ENCODE measurements around the gene RAB31.

GRCh38 chr18:9826685-9827084, 118.6 kb downstream of the RAB31 start:
- TF ChIP-seq GATA2 (IDR thresholded peaks at IDR 0.05; ENCODE audit: low read depth, low read length) = no peak
- TF ChIP-seq GATA3 (IDR thresholded peaks at IDR 0.05; ENCODE audit: low read depth, low read length) = no peak
